Gastrocnemius medialis (tissue), 4 donors: ENCODE measurements around the gene YARS2.

Experiments
- POLR2A ChIP-seq, 2 donors: fragments of 450-650 bp; IDR thresholded peaks; one replicate each; pipeline ENCODE4 v1.6.1; 2017; ENCODE audit warnings: antibody characterized with exemption in 2 of 2, mild to moderate bottlenecking in 2 of 2, moderate library complexity in 2 of 2
- TF ChIP-seq, protein P1 (sequence below), 5 experiments: fragments of 450-650 bp in 3 of 5; fragments of 200-600 bp in 2 of 5; sonication (generic) in 2 of 5; IDR thresholded peaks in 4 of 5; conservative IDR thresholded peaks in 1 of 5; 1 replicate in 4 of 5; 2 replicates in 1 of 5; pipeline ENCODE4 v1.5.1; 2016 to 2019; ENCODE audit warnings: antibody characterized with exemption in 5 of 5, mild to moderate bottlenecking in 3 of 5, moderate library complexity in 3 of 5

DNA sequence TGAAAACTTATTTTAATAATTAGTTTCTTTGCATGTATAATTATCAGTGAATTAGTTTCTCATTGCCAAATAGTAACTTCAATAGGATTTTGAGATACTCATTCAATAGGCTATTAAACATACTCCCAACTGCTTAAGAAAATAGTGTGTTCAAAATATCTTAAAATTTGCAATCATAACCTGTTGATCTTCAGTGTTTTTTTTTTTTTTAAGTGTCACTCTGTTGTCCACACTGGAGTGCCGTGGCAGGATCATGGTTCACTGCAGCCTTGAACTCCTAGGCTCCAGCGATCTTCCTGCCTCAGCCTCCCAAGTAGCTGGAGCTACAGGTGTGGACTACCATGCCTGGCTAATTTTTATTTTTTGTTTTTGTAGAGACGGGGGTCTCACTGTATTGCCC is 1.5 kb upstream of the YARS2 start:
- TF ChIP-seq, protein P1, sequence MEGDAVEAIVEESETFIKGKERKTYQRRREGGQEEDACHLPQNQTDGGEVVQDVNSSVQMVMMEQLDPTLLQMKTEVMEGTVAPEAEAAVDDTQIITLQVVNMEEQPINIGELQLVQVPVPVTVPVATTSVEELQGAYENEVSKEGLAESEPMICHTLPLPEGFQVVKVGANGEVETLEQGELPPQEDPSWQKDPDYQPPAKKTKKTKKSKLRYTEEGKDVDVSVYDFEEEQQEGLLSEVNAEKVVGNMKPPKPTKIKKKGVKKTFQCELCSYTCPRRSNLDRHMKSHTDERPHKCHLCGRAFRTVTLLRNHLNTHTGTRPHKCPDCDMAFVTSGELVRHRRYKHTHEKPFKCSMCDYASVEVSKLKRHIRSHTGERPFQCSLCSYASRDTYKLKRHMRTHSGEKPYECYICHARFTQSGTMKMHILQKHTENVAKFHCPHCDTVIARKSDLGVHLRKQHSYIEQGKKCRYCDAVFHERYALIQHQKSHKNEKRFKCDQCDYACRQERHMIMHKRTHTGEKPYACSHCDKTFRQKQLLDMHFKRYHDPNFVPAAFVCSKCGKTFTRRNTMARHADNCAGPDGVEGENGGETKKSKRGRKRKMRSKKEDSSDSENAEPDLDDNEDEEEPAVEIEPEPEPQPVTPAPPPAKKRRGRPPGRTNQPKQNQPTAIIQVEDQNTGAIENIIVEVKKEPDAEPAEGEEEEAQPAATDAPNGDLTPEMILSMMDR (IDR thresholded peaks at IDR 0.05 in 4 of 5, conservative IDR thresholded peaks at IDR 0.05 in 1 of 5) = no peak
- TF ChIP-seq POLR2A (IDR thresholded peaks at IDR 0.05) = no peak
